GM21825 (cell line): ENCODE results near the gene RPS18.
A peak's percentile ranks its signal among the peaks of the same experiment; 100 is the strongest.

Experiments
- ATAC-seq: cut with Tn5 transposase; IDR thresholded peaks from one replicate; pipeline ENCODE4 v1.9.1; 2021; ENCODE audit warnings: mild to moderate bottlenecking, moderate library complexity; ENCODE audit not compliant: unreplicated experiment

Gene RPS18

DNA sequence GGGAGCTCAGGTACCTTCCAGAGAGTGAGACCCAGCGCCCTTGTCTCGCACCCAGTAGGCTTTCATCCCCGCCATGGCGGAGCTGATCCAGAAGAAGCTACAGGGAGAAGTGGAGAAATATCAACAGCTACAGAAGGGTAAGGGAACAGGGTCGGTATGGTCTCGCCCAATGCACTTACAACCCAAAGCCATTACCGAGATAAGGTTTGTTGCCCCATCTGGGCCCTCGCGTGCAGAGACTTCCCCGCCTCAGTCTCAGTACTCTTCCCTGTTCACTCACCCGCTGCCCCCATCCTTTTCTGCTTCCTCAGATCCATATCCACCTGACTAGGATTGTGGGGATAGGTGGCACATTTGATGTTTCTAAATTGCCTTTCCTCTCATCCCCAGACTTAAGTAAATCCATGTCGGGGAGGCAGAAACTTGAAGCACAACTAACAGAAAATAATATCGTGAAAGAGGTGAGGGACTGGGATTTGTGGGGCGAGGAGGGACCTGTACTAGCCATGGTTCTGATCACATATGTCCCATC, 18.0 kb downstream of the RPS18 start:
- ATAC-seq, result peak; percentile 2

DNA sequence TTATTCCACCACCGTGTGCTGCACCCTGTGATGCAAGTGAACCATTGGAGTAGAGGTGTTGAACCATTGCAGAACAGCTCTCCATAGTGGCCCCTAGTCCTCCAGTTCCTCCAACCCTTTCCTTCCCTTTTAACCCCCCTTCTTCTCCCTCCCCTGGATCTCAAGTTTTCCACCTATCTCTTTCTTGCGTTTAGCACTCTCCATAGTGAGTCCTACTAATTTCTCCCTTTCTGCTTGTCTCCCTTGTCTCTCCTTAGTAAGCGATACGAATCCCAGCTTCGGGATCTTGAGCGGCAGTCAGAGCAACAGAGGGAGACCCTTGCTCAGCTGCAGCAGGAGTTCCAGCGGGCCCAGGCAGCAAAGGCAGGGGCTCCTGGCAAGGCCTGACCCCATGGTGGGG, 18.6 kb downstream of the RPS18 start:
- no peak for ATAC-seq

- ATAC-seq, result no peak
These were observed 21.3 kb downstream of the RPS18 start for GRCh38 chr6:33292996-33293682.

DNA sequence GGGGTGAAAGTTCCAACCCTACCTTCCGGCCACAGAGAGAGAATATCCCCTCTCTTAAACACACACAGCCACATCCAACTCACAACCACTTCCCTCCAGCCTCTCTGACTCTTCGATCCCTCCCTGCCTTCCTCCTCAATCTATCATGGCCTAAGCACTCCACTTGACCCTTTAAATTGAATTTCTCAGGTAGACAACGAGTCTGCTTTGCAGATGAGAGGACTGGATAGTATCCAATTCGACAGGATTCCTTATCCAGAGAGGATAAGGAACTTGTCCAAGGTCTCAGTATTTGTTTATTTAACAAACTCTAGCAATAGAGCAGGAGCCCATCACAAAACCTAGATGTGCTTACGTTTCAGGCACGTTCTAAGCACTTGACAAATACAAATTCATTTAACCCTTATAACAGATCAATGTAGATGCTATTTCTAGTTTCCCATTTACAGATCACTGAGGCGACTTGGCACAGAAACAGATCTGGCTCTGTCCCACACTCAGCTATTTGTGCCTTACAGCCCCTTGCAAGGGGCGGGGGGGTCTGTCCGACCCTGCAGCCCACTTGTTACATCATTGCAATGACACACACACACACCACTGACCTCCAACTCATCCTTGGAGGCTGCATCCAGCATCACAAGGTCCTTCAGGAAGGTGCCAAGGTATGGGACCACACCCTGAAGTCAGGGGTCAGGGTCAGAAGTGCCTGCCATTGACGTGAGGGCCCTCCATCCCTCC, 22.4 kb downstream of the RPS18 start:
- ATAC-seq, result no peak

DNA sequence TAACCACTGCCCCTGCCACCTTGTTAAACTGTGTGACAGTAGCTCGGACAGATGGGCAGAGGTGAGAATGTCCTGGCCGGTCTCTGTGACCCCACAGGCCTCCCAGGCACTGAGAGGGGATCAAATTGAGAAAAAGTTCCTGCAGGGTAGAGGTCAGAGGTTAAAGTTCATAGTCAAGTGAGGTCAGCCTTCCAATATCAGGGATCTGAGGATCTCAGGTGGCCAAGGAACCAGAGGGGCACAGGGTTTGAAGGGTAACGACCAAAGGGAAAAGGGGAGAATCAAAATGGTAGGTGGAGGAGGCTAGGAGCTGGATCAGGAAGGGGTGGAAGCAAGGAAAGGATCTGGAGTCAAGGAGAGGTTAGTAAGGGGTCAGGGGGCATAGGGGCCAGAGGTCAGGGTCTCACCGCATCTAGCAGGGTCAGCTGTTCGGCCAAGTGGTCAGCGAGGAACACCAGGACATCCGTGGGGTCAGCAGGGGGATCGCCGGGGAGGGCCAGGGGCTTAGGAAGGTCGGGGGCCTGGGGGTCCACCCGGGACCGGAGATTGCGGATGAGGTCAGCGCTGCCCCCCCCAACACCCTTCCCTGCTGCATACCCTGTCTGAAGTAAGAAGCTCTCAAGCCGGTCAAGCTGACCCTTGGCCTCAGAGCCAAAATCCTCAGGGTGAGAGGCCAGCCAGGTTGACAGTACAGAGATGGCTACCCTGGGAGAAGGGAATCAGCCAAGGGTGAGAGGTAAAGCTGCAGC, 23.9 kb downstream of the RPS18 start:
- no peak for ATAC-seq

DNA sequence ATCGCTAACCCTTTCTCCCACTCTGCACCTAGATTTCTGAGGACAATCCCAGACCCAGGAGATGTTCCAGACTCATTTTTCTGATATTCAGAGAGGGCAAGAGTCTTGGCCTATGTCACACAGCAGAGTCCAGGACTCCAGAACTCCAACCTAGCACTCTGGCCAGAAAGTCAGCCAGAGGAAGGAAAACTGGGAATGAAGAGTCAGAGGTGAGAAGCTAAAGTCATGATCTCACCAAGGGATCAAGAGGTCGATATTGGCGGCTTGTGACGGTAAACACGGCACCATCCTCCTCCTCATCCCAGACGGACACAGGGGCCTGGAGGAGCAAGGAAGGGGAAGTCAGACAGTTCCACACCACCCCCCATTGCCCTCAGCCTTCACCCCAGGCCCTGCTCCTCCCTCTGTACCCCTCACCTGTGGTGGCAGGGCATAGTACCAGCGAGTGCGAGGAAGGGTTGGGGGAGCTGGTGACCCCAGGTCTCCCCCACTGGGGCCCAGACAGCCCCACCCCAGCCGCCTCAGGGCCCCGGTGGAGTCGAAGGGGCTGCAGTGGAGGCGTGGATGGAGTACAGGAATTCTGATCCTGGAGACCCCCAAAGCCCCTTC, 25.0 kb downstream of the RPS18 start:
- no peak for ATAC-seq

- no peak for ATAC-seq
These were observed 25.6 kb downstream of the RPS18 start for GRCh38 chr6:33297406-33297955.

GRCh38 chr6:33297956-33298772, 26.3 kb downstream of the RPS18 start:
- no peak for ATAC-seq

- no peak for ATAC-seq
These were observed 26.9 kb downstream of the RPS18 start, which contains the start of gene RGL2 for GRCh38 chr6:33298773-33299236. Gene RGL2 (minus strand): TSS chr6:33298942. CDS start chr6:33298610, 332 bp downstream.

- peak; percentile 59 for ATAC-seq
These were observed 27.5 kb downstream of the RPS18 start for GRCh38 chr6:33299237-33299944.

DNA sequence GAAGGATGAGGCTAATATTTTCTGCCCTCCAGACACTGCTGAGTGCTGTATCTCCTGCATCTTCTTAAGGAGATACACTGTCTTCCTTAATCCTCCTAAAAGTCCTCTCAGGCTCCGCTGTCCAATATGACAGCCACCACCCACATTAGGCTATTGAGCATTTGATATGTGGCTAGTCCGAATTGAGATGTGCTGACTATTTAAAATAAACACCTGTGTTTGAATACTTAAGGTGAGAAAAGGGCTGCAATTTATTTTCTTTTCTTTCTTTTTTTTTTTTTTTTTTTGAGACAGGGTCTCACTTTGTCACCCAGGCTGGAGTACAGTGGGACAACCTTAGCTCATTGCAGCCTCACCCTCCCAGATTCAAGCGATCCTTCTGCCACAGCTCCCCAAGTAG, 30.0 kb downstream of the RPS18 start:
- no peak for ATAC-seq

DNA sequence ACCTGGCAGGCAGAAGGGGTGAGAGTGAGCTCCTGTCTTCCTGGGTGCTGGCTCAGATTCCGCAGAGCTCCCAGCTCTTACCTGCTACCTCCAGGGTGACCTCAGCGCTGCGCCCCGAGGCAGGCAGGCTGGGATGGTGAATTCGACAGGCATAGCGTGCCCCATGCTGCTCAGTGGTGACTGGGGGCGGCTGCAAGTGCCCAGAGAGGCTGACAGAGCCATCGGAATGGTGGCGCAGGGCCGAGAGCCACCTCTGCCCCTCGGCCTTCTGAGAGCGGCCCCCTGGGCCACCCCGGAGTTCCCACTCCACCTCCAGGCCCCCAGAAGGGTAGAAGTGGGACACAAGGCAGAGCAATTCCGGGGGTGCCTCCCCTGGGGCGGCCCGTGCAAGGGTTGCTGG, 32.3 kb downstream of the RPS18 start:
- no peak for ATAC-seq

- no peak for ATAC-seq
These were observed 33.2 kb downstream of the RPS18 start for GRCh38 chr6:33305052-33305451.

GRCh38 chr6:33306356-33306755, 34.5 kb downstream of the RPS18 start:
- ATAC-seq, result no peak

GRCh38 chr6:33312361-33313104, 40.7 kb downstream of the RPS18 start:
- ATAC-seq, result peak; percentile 27

- ATAC-seq, result no peak
These were observed 41.3 kb downstream of the RPS18 start for GRCh38 chr6:33313105-33313708.

DNA sequence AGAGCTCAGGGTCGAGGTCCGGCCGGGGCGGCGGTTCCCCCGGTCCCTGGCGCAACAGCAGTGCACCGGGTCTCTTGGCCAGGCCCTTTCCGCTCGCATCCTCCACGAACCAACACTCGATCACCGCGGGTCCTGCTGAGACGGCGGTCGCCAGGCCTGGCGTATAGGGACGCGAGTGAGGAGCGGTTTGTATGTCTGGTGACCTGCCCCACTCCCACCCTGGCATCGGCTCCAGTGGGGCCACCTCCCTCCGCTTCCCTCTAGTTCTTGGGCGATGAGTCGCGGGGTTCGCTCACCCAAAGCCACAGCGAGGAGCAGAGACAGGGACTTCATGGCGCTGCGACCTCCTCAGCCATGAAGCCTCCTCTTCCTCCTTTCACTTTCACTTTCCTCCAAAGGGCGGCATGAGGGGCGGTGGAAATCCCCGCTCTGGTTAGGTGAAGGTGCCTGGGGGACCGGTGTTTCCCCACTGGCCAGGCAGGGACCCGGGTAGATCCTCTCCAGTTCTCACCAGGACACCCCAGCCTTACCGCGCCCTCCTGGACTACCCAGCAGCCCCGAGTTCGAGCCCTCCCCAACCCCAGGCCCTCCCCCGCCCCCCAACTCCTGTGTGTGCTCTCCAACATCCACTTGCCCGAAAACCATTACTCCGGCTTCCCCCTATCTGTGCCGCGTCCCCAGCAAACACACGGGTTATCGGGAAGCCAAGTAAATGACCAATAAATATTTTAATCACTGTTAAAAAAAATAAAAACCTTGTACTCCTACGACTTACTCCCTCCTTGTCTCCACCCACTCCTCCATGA, 42.0 kb downstream of the RPS18 start, which contains the start of gene TAPBP:
TAPBP (minus strand) TSS at position 370 of the 806 bp plus-strand sequence; CDS start at position 333, 37 bp downstream.
- peak; percentile 39 for ATAC-seq
